H1 (cell line): ENCODE measurements around the gene CYYR1. TPM values are rescaled to one million over a fixed set of nuclear protein-coding genes. Genes with fewer than 3 reads are reported as not detected.

Experiments
- CTCF ChIA-PET: fragments of 300-600 bp; sonication (Branson Sonifier 250); formaldehyde crosslinking; loops from one replicate; lab custom pipeline; 2021; ENCODE audit not compliant: partially characterized antibody; lab: Charles Lee
- POLR2A ChIA-PET: fragments of 300-600 bp; sonication (Branson Sonifier 250); formaldehyde crosslinking; loops from one replicate; lab custom pipeline; 2021; ENCODE audit warnings: inconsistent platforms; ENCODE audit not compliant: partially characterized antibody; lab: Charles Lee
- DNase-seq, 2 experiments: peaks; one replicate each; pipeline versions ENCODE4 v3.0.0 to v3.0.0-alpha.2; 2010 to 2022; ENCODE audit warnings: low spot score in 2 of 2, low read depth in 1 of 2, mixed read lengths in 1 of 2
- FAIRE-seq: peaks from 2 replicates; lab custom pipeline; 2011; peaks lifted over from hg19 to GRCh38; lab: Jason Lieb, UNC
- H2AFZ ChIP-seq: 2 replicates; pipeline ENCODE4 v1.8.1; 2012; ENCODE audit warnings: low read length, inconsistent platforms
- H2AK5ac ChIP-seq: 2 replicates; pipeline ENCODE4 v1.6.1; 2013; ENCODE audit warnings: low read depth, low read length
- H2BK120ac ChIP-seq: replicated peaks from 2 replicates; pipeline ENCODE3; 2013; ENCODE audit warnings: low read depth, low read length, inconsistent platforms
- H2BK12ac ChIP-seq: 2 replicates; pipeline ENCODE4 v1.6.1; 2013; ENCODE audit warnings: low read depth, low read length
- H2BK15ac ChIP-seq: 2 replicates; pipeline ENCODE4 v1.6.1; 2013; ENCODE audit warnings: low read length
- H2BK20ac ChIP-seq: 2 replicates; pipeline ENCODE4 v1.6.1; 2013; ENCODE audit warnings: low read length
- H2BK5ac ChIP-seq: 2 replicates; pipeline ENCODE4 v1.6.1; 2013; ENCODE audit warnings: low read depth, low read length
- H3K14ac ChIP-seq: 2 replicates; pipeline ENCODE4 v1.6.1; 2013; ENCODE audit warnings: inconsistent platforms; ENCODE audit not compliant: insufficient read length
- H3K18ac ChIP-seq: 2 replicates; pipeline ENCODE4 v1.6.1; 2013; ENCODE audit warnings: low read length; ENCODE audit errors: extremely low read depth
- H3K23ac ChIP-seq: 2 replicates; pipeline ENCODE4 v1.6.1; 2013; ENCODE audit warnings: inconsistent platforms; ENCODE audit not compliant: insufficient read length
- H3K23me2 ChIP-seq: 2 replicates; pipeline ENCODE4 v1.6.1; 2013; ENCODE audit warnings: low read depth, low read length
- H3K27ac ChIP-seq: 2 replicates; pipeline ENCODE4 v1.6.1; 2011; ENCODE audit warnings: low read depth, low read length, inconsistent platforms
- H3K27me3 ChIP-seq, 4 experiments: replicated peaks in 1 of 4; 1 replicate in 1 of 4; 2 replicates in 3 of 4; pipeline versions ENCODE4 v1.6.1 to v1.8.1; 2011 to 2013; ENCODE audit warnings: low read length in 3 of 4, mild to moderate bottlenecking in 3 of 4, inconsistent platforms in 2 of 4, mixed read lengths in 2 of 4, moderate library complexity in 1 of 4; ENCODE audit not compliant: control insufficient read depth in 3 of 4, insufficient read depth in 3 of 4; ENCODE audit errors: extremely low read depth in 1 of 4
- H3K36me3 ChIP-seq, 4 experiments: 2 replicates each; pipeline versions ENCODE4 v1.6.1 to v1.8.1; 2011 to 2013; ENCODE audit warnings: mild to moderate bottlenecking in 4 of 4, low read length in 3 of 4, moderate library complexity in 2 of 4, control low read depth in 1 of 4, inconsistent platforms in 1 of 4; ENCODE audit not compliant: insufficient read depth in 4 of 4, control insufficient read depth in 2 of 4
- H3K4ac ChIP-seq: replicated peaks from 2 replicates; pipeline ENCODE3; 2013; ENCODE audit warnings: low read length, low read depth, mixed read lengths, inconsistent platforms; ENCODE audit not compliant: insufficient read length
- H3K4me1 ChIP-seq, 4 experiments: replicated peaks in 1 of 4; 1 replicate in 1 of 4; 2 replicates in 3 of 4; pipeline versions ENCODE4 v1.6.1 to v1.8.1; 2011 to 2013; ENCODE audit warnings: low read length in 3 of 4, inconsistent platforms in 2 of 4, mixed read lengths in 1 of 4; ENCODE audit not compliant: insufficient read depth in 4 of 4, control insufficient read depth in 3 of 4
- H3K4me2 ChIP-seq, 2 experiments: 2 replicates each; pipeline versions ENCODE4 v1.6.1 to v1.8.1; 2011 to 2013; ENCODE audit warnings: low read depth in 2 of 2, low read length in 2 of 2, control low read depth in 1 of 2, inconsistent platforms in 1 of 2, mild to moderate bottlenecking in 1 of 2; ENCODE audit not compliant: insufficient read depth in 1 of 2
- H3K4me3 ChIP-seq, 4 experiments: fragments of 200-600, 300-600 bp in 1 of 4; sonication (generic), shearing (Covaris generic), sonication (Bioruptor Twin) in 1 of 4; 2 replicates each; pipeline versions ENCODE4 v1.5.1 to v1.8.1; 2011 to 2016; ENCODE audit warnings: low read length in 4 of 4, low read depth in 3 of 4, control low read depth in 2 of 4, inconsistent platforms in 2 of 4, mild to moderate bottlenecking in 2 of 4, mixed read lengths in 1 of 4, moderate library complexity in 1 of 4; ENCODE audit not compliant: insufficient read depth in 2 of 4; ENCODE audit errors: extremely low read depth in 1 of 4
- H3K56ac ChIP-seq: replicated peaks from 2 replicates; pipeline ENCODE3; 2013; ENCODE audit warnings: low read depth, mild to moderate bottlenecking, mixed read lengths, low read length, inconsistent platforms; ENCODE audit not compliant: insufficient read length
- H3K79me1 ChIP-seq: 2 replicates; pipeline ENCODE4 v1.6.1; 2013; ENCODE audit warnings: low read depth, low read length, control low read depth
- H3K79me2 ChIP-seq, 2 experiments: 2 replicates each; pipeline versions ENCODE4 v1.6.1 to v1.8.1; 2012 to 2013; ENCODE audit warnings: low read length in 2 of 2, mild to moderate bottlenecking in 2 of 2, inconsistent platforms in 1 of 2; ENCODE audit not compliant: insufficient read depth in 2 of 2, control insufficient read depth in 1 of 2
- H3K9ac ChIP-seq, 4 experiments: replicated peaks in 1 of 4; 1 replicate in 1 of 4; 2 replicates in 3 of 4; pipeline versions ENCODE4 v1.6.1 to v1.8.1; 2011 to 2013; ENCODE audit warnings: low read depth in 3 of 4, low read length in 3 of 4, control low read depth in 2 of 4, mild to moderate bottlenecking in 2 of 4, moderate library complexity in 2 of 4, inconsistent platforms in 1 of 4; ENCODE audit errors: extremely low read depth in 1 of 4
- H3K9me3 ChIP-seq, 2 experiments: 2 replicates each; pipeline versions ENCODE4 v1.6.1 to v1.8.1; 2012 to 2013; ENCODE audit warnings: mild to moderate bottlenecking in 2 of 2, moderate library complexity in 2 of 2, control low read depth in 1 of 2, inconsistent platforms in 1 of 2, low read depth in 1 of 2, low read length in 1 of 2, mixed read lengths in 1 of 2; ENCODE audit not compliant: insufficient read depth in 2 of 2
- H4K20me1 ChIP-seq, 2 experiments: replicated peaks in 1 of 2; 2 replicates each; pipeline versions ENCODE3 to v1.8.1; 2011 to 2013; ENCODE audit warnings: inconsistent platforms in 2 of 2, low read length in 2 of 2, mild to moderate bottlenecking in 1 of 2; ENCODE audit not compliant: insufficient read depth in 2 of 2, control insufficient read depth in 1 of 2
- H4K5ac ChIP-seq: 2 replicates; pipeline ENCODE4 v1.6.1; 2013; ENCODE audit warnings: low read length, low read depth, mixed read lengths, inconsistent platforms; ENCODE audit not compliant: insufficient read length
- H4K8ac ChIP-seq: 2 replicates; pipeline ENCODE4 v1.8.0; 2013; ENCODE audit warnings: mild to moderate bottlenecking, moderate library complexity, low read length, inconsistent platforms; ENCODE audit not compliant: insufficient read depth; ENCODE audit errors: extremely low read depth
- H4K91ac ChIP-seq: replicated peaks from 2 replicates; pipeline ENCODE3; 2013; ENCODE audit warnings: low read length, mixed read lengths, inconsistent platforms; ENCODE audit not compliant: insufficient read length
- CBX8 ChIP-seq: fragments of 300-800, 300-1000 bp; sonication (generic); IDR thresholded peaks from 2 replicates; pipeline ENCODE4 v1.7.1; 2016; ENCODE audit warnings: low read depth, low read length, borderline replicate concordance
- CTBP2 ChIP-seq: IDR thresholded peaks from 2 replicates; pipeline ENCODE4 v1.7.0; 2011; ENCODE audit warnings: borderline replicate concordance, mild to moderate bottlenecking, moderate library complexity, mixed read lengths, low read length; ENCODE audit not compliant: insufficient read depth, insufficient read length
- JUN ChIP-seq: IDR thresholded peaks from 2 replicates; pipeline ENCODE4 v1.6.1; 2011; ENCODE audit warnings: low read depth, mild to moderate bottlenecking, improper control_type of control experiment, low read length
- JUND ChIP-seq: IDR thresholded peaks from 2 replicates; pipeline ENCODE4 v1.6.1; 2011; ENCODE audit warnings: mild to moderate bottlenecking, improper control_type of control experiment, low read length
- RBBP5 ChIP-seq: IDR thresholded peaks from 2 replicates; pipeline ENCODE4 v1.7.1; 2012; ENCODE audit warnings: low read depth, mild to moderate bottlenecking, inconsistent platforms, low read length, moderate library complexity, borderline replicate concordance
- SIN3A ChIP-seq, 2 experiments: IDR thresholded peaks in 1 of 2; conservative IDR thresholded peaks in 1 of 2; 2 replicates each; pipeline ENCODE4 v1.6.1; 2011 to 2012; ENCODE audit warnings: low read length in 2 of 2, improper control_type of control experiment in 1 of 2, low read depth in 1 of 2, mild to moderate bottlenecking in 1 of 2
- SP1 ChIP-seq: IDR thresholded peaks from 2 replicates; pipeline ENCODE4 v1.6.1; 2011; ENCODE audit warnings: low read depth, low read length
- SP2 ChIP-seq: IDR thresholded peaks from 2 replicates; pipeline ENCODE4 v1.6.1; 2012; ENCODE audit warnings: mild to moderate bottlenecking, low read length, inconsistent platforms
- SUZ12 ChIP-seq: fragments of 200-600 bp; sonication (generic); IDR thresholded peaks from 2 replicates; pipeline ENCODE4 v1.6.1; 2012; ENCODE audit warnings: mild to moderate bottlenecking, inconsistent platforms, low read length, moderate library complexity, mixed read lengths
- TBP ChIP-seq: IDR thresholded peaks from 2 replicates; pipeline ENCODE4 v1.6.1; 2011; ENCODE audit warnings: low read depth, low read length, improper control_type of control experiment
- TCF12 ChIP-seq: IDR thresholded peaks from 2 replicates; pipeline ENCODE4 v1.6.1; 2011; ENCODE audit warnings: low read depth, mild to moderate bottlenecking, low read length
- USF2 ChIP-seq: IDR thresholded peaks from 2 replicates; pipeline ENCODE4 v1.6.1; 2011; ENCODE audit warnings: low read length, improper control_type of control experiment
- polyA plus RNA-seq, 7 experiments: library from polyadenylated mRNA; depleted of rRNA in 3 of 7; stranded (reverse) in 5 of 7; unstranded in 2 of 7; fragments of >200 nt in 5 of 7; fragments of 200-250 nt in 2 of 7; gene quantifications; 1 replicate in 5 of 7; 2 replicates in 1 of 7; 4 replicates in 1 of 7; pipeline versions ENCODE4 v1.2.1 to v1.2.3, GENCODE V29; 2011 to 2013; ENCODE audit warnings: missing spikeins in 2 of 7, mixed read lengths in 2 of 7
- total RNA-seq: library from RNA; stranded (reverse); fragmentation: NEBNext Ultra II Directional; extraction: Animal tissue kit (Norgen Biotek cat#: 25700); gene quantifications from 2 replicates; pipeline ENCODE4 v1.2.1, GENCODE V29; 2021

The CYYR1 gene
- total and polyA plus RNA-seq, 2 of the 8 experiments (the other 6 are each of a cell fraction or from before 2014, with no cell fraction given): 12.2 to 37.9 TPM

GRCh38 chr21:26499495-26499894 is 73.6 kb downstream of the CYYR1 start:
- Histone ChIP-seq H2BK15ac (no peak overlapping the region), H2AFZ (no peak overlapping the region), H3K4me2 (no peak overlapping the region), H4K5ac (no peak overlapping the region), H2BK20ac (no peak overlapping the region), H2BK120ac (no peak overlapping the region), H3K9me3 (no peaks in the 10 kb centered on the region), H3K79me2 (no peaks in the 10 kb centered on the region), H4K8ac (no peak overlapping the region), H4K91ac (no peak overlapping the region), H3K18ac (no peak overlapping the region), H3K79me1 (no peaks in the 10 kb centered on the region), H2BK12ac (no peak overlapping the region), H3K56ac (no peak overlapping the region), H3K4ac (no peak overlapping the region), H3K4me3 (no peak overlapping the region), H3K4me1 (no peaks in the 10 kb centered on the region), H3K27ac (no peak overlapping the region), H2AK5ac (no peak overlapping the region), H3K14ac (no peak overlapping the region), H3K9ac (no peak overlapping the region), H2BK5ac (no peak overlapping the region), H3K36me3 (no peaks in the 10 kb centered on the region), H3K23me2 (no peaks in the 10 kb centered on the region), H4K20me1 (no peaks in the 10 kb centered on the region), H3K23ac (no peak overlapping the region), H3K27me3 (no peaks in the 10 kb centered on the region)
- FAIRE-seq (no peak), DNase-seq (no peak)
- TF ChIP-seq TCF12: no peak
- no peak for TF ChIP-seq SUZ12
- TF ChIP-seq USF2: no peak
- no peak for TF ChIP-seq SP2
- no peak for TF ChIP-seq SIN3A (conservative IDR thresholded peaks at IDR 0.05 in 1 of 2, IDR thresholded peaks at IDR 0.05 in 1 of 2; ENCODE audit: low read depth in 1 of 2, low read length in 2 of 2)
- TF ChIP-seq RBBP5: no peak
- no peak for TF ChIP-seq SP1
- TF ChIP-seq JUN: no peak
- no peak for TF ChIP-seq JUND
- TF ChIP-seq CTBP2: no peak
- no peak for TF ChIP-seq TBP
- TF ChIP-seq CBX8: no peak
- ChIA-PET POLR2A (no interaction called here), CTCF (no interaction called here)
